Lower leg skin (tissue), 4 donors: ENCODE measurements around the gene MRPS12. TPM values are rescaled to one million over a fixed set of nuclear protein-coding genes. Genes with fewer than 3 reads are reported as not detected.
A peak's percentile ranks its signal among the peaks of the same experiment; 100 is the strongest.

ENCODE experiments used
- DNase-seq, 2 donors: peaks; one replicate each; pipeline ENCODE4 v3.0.0-alpha.2; 2019; ENCODE audit warnings: low spot score in 2 of 2
- H3K4me3 ChIP-seq: fragments of 200-600 bp; sonication (generic); 2 replicates; pipeline ENCODE4 v1.5.1; 2017; ENCODE audit warnings: mild to moderate bottlenecking, low read depth; ENCODE audit not compliant: poor library complexity, severe bottlenecking
- POLR2A ChIP-seq, 2 donors: fragments of 450-650 bp; IDR thresholded peaks; one replicate each; pipeline ENCODE4 v1.6.1; 2016 to 2017; ENCODE audit warnings: antibody characterized with exemption in 2 of 2, mild to moderate bottlenecking in 1 of 2, moderate library complexity in 1 of 2
- WGBS, 2 donors: methylation state at CpG; one replicate each; pipeline ENCODE4 v1.1.5; 2018; 5-methylcytosine and 5-hydroxymethylcytosine counted together
- intact Hi-C: fragments of 100-400 bp; cut with DNase I; formaldehyde crosslinking; loops from one replicate; pipeline ENCODE4 v1.15.0; 2023; ENCODE audit warnings: low total_unique reads
- total RNA-seq, 4 donors: library from RNA; depleted of rRNA; stranded (reverse); fragments of >200 nt; gene quantifications; one replicate each; pipeline ENCODE4 v1.1.0, GENCODE V29; 2016
- TF ChIP-seq, protein P1 (sequence below), 3 donors: fragments of 450-650 bp; IDR thresholded peaks; one replicate each; pipeline ENCODE4 v1.5.1; 2016; ENCODE audit warnings: antibody characterized with exemption in 3 of 3, mild to moderate bottlenecking in 3 of 3, moderate library complexity in 2 of 3

Gene MRPS12
- total RNA-seq, 4 donors from 2014 or later, result 26.8 to 31.8 (median 30.0) TPM

DNA sequence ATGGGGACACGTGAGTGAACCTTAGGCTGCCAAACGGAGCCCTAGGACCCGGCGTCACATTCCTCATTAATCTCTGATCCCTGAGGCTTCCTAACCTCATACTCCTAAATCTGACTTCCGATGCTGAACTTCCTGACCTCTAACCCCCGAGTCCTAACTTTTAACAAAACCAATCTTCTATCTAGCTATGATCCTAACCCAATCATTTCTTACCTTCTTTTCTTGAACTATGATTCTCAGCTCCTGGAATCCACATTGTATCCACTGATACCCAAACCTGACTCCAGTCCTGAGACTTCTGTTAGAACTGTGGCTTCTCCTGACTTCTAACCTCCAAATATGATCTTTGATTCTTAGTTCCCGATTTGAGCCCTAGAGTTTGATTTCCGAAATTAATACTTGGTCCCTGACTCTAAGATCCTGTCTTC is 30.5 kb upstream of the MRPS12 start:
- WGBS, 2 donors, result 0 to 1% methylated on average over 8 of the region's 8 CpGs
- intact Hi-C loops, result no loop called here
- peak overlapping the region; percentile 62 for H3K4me3 ChIP-seq
- DNase-seq, result no peak
- TF ChIP-seq POLR2A (IDR thresholded peaks at IDR 0.05), result no peak
- TF ChIP-seq, protein P1, sequence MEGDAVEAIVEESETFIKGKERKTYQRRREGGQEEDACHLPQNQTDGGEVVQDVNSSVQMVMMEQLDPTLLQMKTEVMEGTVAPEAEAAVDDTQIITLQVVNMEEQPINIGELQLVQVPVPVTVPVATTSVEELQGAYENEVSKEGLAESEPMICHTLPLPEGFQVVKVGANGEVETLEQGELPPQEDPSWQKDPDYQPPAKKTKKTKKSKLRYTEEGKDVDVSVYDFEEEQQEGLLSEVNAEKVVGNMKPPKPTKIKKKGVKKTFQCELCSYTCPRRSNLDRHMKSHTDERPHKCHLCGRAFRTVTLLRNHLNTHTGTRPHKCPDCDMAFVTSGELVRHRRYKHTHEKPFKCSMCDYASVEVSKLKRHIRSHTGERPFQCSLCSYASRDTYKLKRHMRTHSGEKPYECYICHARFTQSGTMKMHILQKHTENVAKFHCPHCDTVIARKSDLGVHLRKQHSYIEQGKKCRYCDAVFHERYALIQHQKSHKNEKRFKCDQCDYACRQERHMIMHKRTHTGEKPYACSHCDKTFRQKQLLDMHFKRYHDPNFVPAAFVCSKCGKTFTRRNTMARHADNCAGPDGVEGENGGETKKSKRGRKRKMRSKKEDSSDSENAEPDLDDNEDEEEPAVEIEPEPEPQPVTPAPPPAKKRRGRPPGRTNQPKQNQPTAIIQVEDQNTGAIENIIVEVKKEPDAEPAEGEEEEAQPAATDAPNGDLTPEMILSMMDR (IDR thresholded peaks at IDR 0.05), result no peak

DNA sequence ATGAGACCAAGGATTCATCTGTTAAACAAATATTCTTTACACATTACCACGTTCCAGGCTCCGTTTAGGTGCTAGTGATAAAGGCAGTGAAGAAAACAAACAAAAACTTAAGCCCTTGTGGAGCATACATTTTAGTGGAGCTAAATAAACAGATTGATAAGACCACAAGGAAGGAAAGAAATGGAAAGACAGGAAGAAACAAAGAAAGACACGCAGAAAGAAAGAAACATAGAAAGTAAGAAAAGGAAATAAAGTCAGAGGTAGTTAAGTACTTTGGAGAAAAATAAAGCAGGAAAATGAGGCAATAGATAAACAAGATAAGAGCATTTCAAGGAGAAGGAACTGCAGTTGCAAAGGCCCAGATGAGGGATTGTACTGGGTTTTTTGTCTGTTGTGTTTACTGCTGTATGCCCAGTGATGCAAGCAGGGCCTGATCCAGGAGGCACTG is 30.0 kb upstream of the MRPS12 start:
- intact Hi-C loops, result no loop called here
- WGBS, 2 donors, result 37 to 43% methylated on average over 3 of the region's 3 CpGs
- H3K4me3 ChIP-seq, result no peak overlapping the region
- TF ChIP-seq, protein P1 (IDR thresholded peaks at IDR 0.05), result no peak
- TF ChIP-seq POLR2A (IDR thresholded peaks at IDR 0.05), result no peak
- no peak for DNase-seq

DNA sequence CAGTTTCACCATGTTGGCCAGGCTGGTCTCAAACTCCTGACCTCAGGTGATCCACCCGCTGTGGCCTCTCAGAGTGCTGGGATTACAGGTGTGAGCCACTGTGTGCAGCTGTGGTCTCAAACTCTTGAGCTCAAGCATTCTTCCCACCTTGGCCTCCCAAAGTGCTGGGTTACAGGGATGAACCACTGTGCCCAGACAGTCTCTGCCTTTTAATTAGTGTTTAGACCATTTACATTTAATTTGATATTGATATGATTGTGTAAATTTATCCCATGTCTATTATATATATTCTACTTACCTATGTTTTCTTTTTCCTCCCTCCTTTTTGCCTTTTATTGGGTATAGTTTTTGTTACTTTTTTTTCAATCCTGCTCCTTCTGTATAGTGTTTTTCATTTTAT is 29.1 kb upstream of the MRPS12 start:
- 100% methylated on average over 1 of the region's 1 CpG for WGBS, 2 donors
- intact Hi-C loops, result no loop called here
- TF ChIP-seq, protein P1 (IDR thresholded peaks at IDR 0.05), result no peak
- TF ChIP-seq POLR2A (IDR thresholded peaks at IDR 0.05), result no peak
- no peak overlapping the region for H3K4me3 ChIP-seq
- DNase-seq, result no peak

DNA sequence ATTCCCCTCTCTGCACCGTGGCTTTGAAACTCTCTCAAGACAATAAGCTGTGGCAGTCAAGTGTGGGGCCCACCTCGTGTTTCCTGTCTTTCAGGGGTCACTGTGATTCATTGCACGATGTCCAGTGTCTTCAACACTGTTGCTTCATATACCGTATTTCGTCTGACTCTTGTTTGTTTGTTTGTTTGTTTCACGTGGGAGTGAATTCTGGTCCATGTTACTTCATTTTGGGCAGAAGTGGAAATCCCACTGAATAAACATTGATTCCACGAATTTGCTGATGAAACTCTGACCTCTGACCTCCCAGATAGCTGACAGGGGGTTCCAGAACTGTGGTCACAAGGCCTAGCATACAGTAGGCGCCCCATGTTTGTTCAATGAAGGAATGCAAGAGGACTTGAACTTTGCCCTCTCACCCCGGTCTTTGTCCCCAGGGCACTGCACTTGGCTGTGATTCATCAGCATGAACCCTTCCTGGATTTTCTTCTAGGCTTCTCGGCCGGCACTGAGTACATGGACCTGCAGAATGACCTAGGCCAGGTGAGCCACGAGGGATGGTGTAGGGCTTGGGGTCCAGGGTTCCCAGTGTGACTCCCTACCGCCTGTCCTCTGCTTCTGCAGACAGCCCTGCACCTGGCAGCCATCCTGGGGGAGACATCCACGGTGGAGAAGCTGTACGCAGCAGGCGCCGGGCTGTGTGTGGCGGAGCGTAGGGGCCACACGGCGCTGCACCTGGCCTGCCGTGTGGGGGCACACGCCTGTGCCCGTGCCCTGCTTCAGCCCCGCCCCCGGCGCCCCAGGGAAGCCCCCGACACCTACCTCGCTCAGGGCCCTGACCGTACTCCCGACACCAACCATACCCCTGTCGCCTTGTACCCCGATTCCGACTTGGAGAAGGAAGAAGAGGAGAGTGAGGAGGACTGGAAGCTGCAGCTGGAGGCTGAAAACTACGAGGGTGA is 25.9 kb upstream of the MRPS12 start:
- no peak for DNase-seq
- TF ChIP-seq, protein P1 (IDR thresholded peaks at IDR 0.05), result no peak
- no peak for TF ChIP-seq POLR2A (IDR thresholded peaks at IDR 0.05)
- intact Hi-C loops, result no loop called here
- no peak overlapping the region for H3K4me3 ChIP-seq
- 90 to 91% methylated on average over 32 to 34 of the region's 35 CpGs for WGBS, 2 donors

DNA sequence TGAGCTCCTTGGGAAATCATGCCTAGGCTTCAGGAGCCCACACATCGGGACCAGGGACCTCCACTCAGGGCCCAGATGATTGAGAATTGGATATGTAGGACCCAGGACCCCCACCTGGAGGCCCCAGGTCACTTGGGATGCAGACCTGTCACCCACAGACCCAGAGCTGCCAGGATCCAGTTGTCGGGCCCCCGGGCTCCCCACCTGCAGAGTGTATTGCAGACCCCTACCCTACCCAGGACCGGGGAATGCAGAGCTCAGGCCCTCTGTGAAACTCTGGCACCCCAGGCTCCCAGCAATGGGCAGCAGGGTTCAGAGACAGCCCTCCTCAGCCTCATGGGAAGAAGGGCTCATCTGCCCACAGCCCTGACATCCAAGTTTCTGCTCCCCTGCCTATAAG is 25.1 kb upstream of the MRPS12 start:
- DNase-seq, result no peak
- no peak for TF ChIP-seq POLR2A (IDR thresholded peaks at IDR 0.05)
- TF ChIP-seq, protein P1 (IDR thresholded peaks at IDR 0.05), result no peak
- WGBS, 2 donors, result 96 to 98% methylated on average over 4 of the region's 4 CpGs

More for the DNA sequence above, 25.1 kb upstream of the MRPS12 start:
- intact Hi-C loops, result no loop called here
- H3K4me3 ChIP-seq, result no peak overlapping the region
